Adrenal gland (tissue), 5 donors: ENCODE results near the gene TMEM109.

Experiments used
- POLR2A ChIP-seq, 2 donors: fragments of 450-650 bp; IDR thresholded peaks; one replicate each; pipeline ENCODE4 v1.6.1; 2017; ENCODE audit warnings: antibody characterized with exemption in 2 of 2, mild to moderate bottlenecking in 2 of 2, moderate library complexity in 1 of 2
- TF ChIP-seq, protein P1 (sequence below), 6 experiments: fragments of 450-650 bp in 4 of 6; fragments of 200-600 bp in 2 of 6; sonication (generic) in 1 of 6; IDR thresholded peaks; 1 replicate in 5 of 6; 2 replicates in 1 of 6; pipeline versions ENCODE4 v1.5.1 to v1.8.0; 2016 to 2021; ENCODE audit warnings: antibody characterized with exemption in 6 of 6, mild to moderate bottlenecking in 2 of 6, moderate library complexity in 1 of 6
- donor health status: DM: no; HTN: no; CAD: no.

DNA sequence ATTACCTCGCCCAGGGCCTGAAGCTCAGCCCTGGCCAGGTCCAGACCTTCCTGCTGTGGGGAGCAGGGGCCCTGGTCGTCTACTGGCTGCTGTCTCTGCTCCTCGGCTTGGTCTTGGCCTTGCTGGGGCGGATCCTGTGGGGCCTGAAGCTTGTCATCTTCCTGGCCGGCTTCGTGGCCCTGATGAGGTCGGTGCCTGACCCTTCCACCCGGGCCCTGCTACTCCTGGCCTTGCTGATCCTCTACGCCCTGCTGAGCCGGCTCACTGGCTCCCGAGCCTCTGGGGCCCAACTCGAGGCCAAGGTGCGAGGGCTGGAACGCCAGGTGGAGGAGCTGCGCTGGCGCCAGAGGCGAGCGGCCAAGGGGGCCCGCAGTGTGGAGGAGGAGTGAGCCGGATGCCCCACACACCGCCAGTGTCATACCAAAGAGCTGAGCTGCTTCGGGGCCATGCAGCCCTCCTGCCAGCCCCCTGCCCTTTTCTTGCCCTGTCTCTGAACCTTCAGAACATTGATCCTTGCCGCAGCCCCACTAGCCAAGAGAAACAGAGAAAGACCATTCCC is 7.9 kb downstream of the TMEM109 start:
- TF ChIP-seq, protein P1, sequence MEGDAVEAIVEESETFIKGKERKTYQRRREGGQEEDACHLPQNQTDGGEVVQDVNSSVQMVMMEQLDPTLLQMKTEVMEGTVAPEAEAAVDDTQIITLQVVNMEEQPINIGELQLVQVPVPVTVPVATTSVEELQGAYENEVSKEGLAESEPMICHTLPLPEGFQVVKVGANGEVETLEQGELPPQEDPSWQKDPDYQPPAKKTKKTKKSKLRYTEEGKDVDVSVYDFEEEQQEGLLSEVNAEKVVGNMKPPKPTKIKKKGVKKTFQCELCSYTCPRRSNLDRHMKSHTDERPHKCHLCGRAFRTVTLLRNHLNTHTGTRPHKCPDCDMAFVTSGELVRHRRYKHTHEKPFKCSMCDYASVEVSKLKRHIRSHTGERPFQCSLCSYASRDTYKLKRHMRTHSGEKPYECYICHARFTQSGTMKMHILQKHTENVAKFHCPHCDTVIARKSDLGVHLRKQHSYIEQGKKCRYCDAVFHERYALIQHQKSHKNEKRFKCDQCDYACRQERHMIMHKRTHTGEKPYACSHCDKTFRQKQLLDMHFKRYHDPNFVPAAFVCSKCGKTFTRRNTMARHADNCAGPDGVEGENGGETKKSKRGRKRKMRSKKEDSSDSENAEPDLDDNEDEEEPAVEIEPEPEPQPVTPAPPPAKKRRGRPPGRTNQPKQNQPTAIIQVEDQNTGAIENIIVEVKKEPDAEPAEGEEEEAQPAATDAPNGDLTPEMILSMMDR (IDR thresholded peaks at IDR 0.05) = no peak
- TF ChIP-seq POLR2A (IDR thresholded peaks at IDR 0.05) = no peak
